ENCODE measurements around the gene ZRANB3. TPM values are rescaled to one million over a fixed set of nuclear protein-coding genes. Genes with fewer than 3 reads are reported as not detected.

ZRANB3 gene
- total RNA-seq, 2 experiments from 2014 or later, result 11.6 to 27.0 TPM

DNA sequence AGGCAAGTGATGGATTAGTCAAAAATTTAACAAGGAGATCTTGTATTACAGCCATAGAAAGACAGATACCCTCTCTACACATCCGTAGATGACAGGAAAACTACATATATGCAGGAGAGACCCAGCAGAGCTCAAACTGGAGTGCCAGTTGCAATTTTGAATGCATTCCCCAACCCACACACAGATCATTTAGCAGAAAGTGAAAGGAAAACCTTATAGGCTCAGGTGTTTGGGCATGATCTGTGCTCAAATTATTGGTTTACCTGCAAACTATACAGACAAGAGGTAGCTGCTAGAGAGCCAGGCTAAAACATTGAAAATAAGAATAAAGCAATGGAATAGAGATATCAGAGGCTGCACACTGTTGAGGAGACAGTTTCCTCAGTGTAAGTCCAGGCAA, 427.2 kb downstream of the ZRANB3 start:
- no peak for DNase-seq (ENCODE audit: low spot score)
- Histone ChIP-seq H3K4me2 (ENCODE audit: low read length) (no peak overlapping the region), H3K4me1 (ENCODE audit: insufficient read depth, low read length, poor library complexity, severe bottlenecking) (no peaks in the 10 kb centered on the region), H3K9me2 (ENCODE audit: insufficient read depth, low read length) (no peaks in the 10 kb centered on the region), H3K4me3 (ENCODE audit: low read depth, low read length, poor library complexity, severe bottlenecking) (no peak overlapping the region), H3K79me2 (ENCODE audit: insufficient read depth, low read depth, low read length) (no peaks in the 10 kb centered on the region), H3K27ac (ENCODE audit: low read depth, low read length, poor library complexity, severe bottlenecking) (no peak overlapping the region), H4K20me1 (ENCODE audit: insufficient read depth, low read length) (no peaks in the 10 kb centered on the region), H3K36me3 (ENCODE audit: insufficient read depth, low read length) (peaks cover 43% of the 10 kb centered on the region), H3K9me3 (ENCODE audit: low read length) (peaks cover 7% of the 10 kb centered on the region; the same call in 1 of the 2 replicates), H2AFZ (ENCODE audit: low read length) (no peak overlapping the region)
- intact Hi-C loops (cut with micrococcal nuclease; ENCODE audit: unreplicated experiment), result no loop called here
- no TSS peak for BruUV-seq (replicated peaks)
- CTCF ChIA-PET (ENCODE audit: unreplicated experiment), result no interaction called here
- POLR2A ChIA-PET, result interaction anchor here (1.0 kb wide), 1 partner anchor 12 kb away, joined by 5 read pairs; no protein-coding TSS in a partner anchor
- no peak for TF ChIP-seq EZH2phosphoT487 (IDR thresholded peaks at IDR 0.05; ENCODE audit: borderline replicate concordance, low read depth, low read length)

DNA sequence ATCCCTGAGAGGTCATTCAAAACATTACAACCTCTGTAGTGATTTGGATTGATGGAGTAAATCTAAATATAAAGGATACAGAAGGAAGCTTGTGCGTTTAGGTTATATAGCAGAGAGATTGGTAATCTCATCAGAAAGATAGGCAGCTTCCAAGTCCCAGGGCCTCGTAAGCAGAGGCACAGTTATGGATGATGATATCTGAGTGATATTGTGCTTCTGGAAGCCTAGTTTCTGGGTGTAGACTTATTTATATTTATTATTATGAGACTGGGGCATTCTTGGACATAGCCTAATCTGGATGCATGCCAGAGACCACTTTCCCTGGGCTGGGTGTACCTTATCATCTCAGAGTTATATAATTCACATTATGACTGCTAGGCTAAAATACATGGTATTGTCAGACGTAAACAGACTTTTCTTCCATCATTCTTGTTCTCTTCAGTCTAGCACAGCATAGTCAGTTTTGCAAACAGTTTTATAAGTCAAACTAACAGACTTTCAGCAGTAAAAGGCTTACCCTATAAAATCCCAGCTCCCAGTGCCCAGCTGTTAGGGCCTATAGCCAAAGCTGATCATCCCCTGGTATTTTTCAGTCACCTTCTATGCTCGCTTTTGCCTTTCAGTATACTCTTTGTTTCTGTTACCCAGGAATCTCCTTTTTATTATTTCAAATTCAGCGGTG, 431.1 kb downstream of the ZRANB3 start:
- Histone ChIP-seq H2AFZ (ENCODE audit: low read length) (no peak overlapping the region), H3K27ac (ENCODE audit: low read depth, low read length, poor library complexity, severe bottlenecking) (no peak overlapping the region), H3K4me3 (ENCODE audit: low read depth, low read length, poor library complexity, severe bottlenecking) (no peak overlapping the region), H3K4me2 (ENCODE audit: low read length) (no peak overlapping the region), H3K79me2 (ENCODE audit: insufficient read depth, low read depth, low read length) (no peaks in the 10 kb centered on the region), H4K20me1 (ENCODE audit: insufficient read depth, low read length) (no peaks in the 10 kb centered on the region), H3K4me1 (ENCODE audit: insufficient read depth, low read length, poor library complexity, severe bottlenecking) (no peaks in the 10 kb centered on the region), H3K9me3 (ENCODE audit: low read length) (peaks cover 3% of the 10 kb centered on the region; the same call in 1 of the 2 replicates), H3K9me2 (ENCODE audit: insufficient read depth, low read length) (no peaks in the 10 kb centered on the region), H3K36me3 (ENCODE audit: insufficient read depth, low read length) (peaks cover 56% of the 10 kb centered on the region)
- ChIA-PET POLR2A (no interaction called here), CTCF (ENCODE audit: unreplicated experiment) (no interaction called here)
- no TSS peak for BruUV-seq (replicated peaks)
- DNase-seq (ENCODE audit: low spot score), result no peak
- TF ChIP-seq, protein P1, sequence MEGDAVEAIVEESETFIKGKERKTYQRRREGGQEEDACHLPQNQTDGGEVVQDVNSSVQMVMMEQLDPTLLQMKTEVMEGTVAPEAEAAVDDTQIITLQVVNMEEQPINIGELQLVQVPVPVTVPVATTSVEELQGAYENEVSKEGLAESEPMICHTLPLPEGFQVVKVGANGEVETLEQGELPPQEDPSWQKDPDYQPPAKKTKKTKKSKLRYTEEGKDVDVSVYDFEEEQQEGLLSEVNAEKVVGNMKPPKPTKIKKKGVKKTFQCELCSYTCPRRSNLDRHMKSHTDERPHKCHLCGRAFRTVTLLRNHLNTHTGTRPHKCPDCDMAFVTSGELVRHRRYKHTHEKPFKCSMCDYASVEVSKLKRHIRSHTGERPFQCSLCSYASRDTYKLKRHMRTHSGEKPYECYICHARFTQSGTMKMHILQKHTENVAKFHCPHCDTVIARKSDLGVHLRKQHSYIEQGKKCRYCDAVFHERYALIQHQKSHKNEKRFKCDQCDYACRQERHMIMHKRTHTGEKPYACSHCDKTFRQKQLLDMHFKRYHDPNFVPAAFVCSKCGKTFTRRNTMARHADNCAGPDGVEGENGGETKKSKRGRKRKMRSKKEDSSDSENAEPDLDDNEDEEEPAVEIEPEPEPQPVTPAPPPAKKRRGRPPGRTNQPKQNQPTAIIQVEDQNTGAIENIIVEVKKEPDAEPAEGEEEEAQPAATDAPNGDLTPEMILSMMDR (conservative IDR thresholded peaks at IDR 0.05; ENCODE audit: low read length), result no peak
- TF ChIP-seq EZH2phosphoT487 (IDR thresholded peaks at IDR 0.05; ENCODE audit: borderline replicate concordance, low read depth, low read length), result no peak
- intact Hi-C loops (cut with micrococcal nuclease; ENCODE audit: unreplicated experiment), result no loop called here

DNA sequence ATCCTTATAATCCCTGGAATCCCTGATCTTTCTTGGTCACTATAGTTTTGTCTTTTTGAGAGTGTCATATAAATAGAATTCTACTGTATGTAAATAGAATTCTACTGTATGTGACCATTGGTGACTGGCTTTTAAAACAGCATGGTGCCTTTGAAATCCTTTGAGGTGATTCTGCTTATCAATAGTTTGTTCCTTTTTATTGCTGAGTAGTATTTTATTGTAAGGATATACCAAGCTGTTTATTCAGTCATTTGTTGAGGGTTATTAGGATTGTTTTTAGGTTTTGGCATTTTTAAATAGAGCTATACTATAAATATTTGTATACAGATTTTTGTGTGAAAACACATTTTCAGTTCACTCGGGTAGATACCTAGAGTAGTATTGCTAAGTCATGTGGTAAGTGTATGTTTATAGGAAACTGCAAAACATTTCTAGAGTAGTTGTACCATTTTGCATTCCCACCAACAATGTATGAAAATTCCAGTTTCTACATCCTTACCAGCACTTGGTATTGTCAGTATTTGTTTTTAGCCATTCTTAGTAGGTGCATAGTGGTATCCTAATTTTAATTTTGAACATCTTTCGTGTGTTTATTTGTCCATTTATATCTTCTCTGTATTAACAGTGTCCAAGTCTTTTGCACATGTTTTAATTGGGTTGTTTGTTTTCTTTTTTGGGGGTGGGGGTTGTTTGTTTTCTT, 433.3 kb downstream of the ZRANB3 start:
- Histone ChIP-seq H3K9me3 (ENCODE audit: low read length) (no peaks in the 10 kb centered on the region), H2AFZ (ENCODE audit: low read length) (no peak overlapping the region), H3K9me2 (ENCODE audit: insufficient read depth, low read length) (no peaks in the 10 kb centered on the region), H3K4me1 (ENCODE audit: insufficient read depth, low read length, poor library complexity, severe bottlenecking) (no peaks in the 10 kb centered on the region), H3K27ac (ENCODE audit: low read depth, low read length, poor library complexity, severe bottlenecking) (no peak overlapping the region), H3K36me3 (ENCODE audit: insufficient read depth, low read length) (peaks cover 64% of the 10 kb centered on the region), H3K4me2 (ENCODE audit: low read length) (no peak overlapping the region), H3K4me3 (ENCODE audit: low read depth, low read length, poor library complexity, severe bottlenecking) (no peak overlapping the region), H3K79me2 (ENCODE audit: insufficient read depth, low read depth, low read length) (no peaks in the 10 kb centered on the region), H4K20me1 (ENCODE audit: insufficient read depth, low read length) (no peaks in the 10 kb centered on the region)
- POLR2A ChIA-PET, result no interaction called here
- no peak for TF ChIP-seq EZH2phosphoT487 (IDR thresholded peaks at IDR 0.05; ENCODE audit: borderline replicate concordance, low read depth, low read length)
- BruUV-seq (replicated peaks), result no TSS peak
- intact Hi-C loops (cut with micrococcal nuclease; ENCODE audit: unreplicated experiment), result no loop called here
- CTCF ChIA-PET (ENCODE audit: unreplicated experiment), result no interaction called here
- no peak for DNase-seq (ENCODE audit: low spot score)

All from OCI-LY7 (cell line).